Right ventricle myocardium superior (tissue), 1 donor: ENCODE measurements around the gene CATSPER2. TPM values are rescaled to one million over a fixed set of nuclear protein-coding genes. Genes with fewer than 3 reads are reported as not detected.
A peak's percentile ranks its signal among the peaks of the same experiment; 100 is the strongest.
"Not testable (repeated sequence)": the region's sequence is repeated elsewhere in the genome, so short reads cannot be mapped to it uniquely, and the experiment has no call there.

Source experiments
- ATAC-seq: fragments of 200-7000 bp; cut with Tn5 transposase; one replicate; pipeline ENCODE4 v1.9.1; 2020; ENCODE audit warnings: mild to moderate bottlenecking; ENCODE audit not compliant: poor library complexity
- DNase-seq: peaks from one replicate; pipeline ENCODE4 v3.0.0-alpha.2; 2020
- intact Hi-C: fragments of 100-400 bp; cut with DNase I; formaldehyde crosslinking; loops from one replicate; pipeline ENCODE4 v1.11.2; 2022
- long read RNA-seq: library from polyadenylated mRNA; unstranded; transcript quantifications from one replicate; pipeline ENCODE4 v2.0.0, GENCODE V29; 2021
- total RNA-seq: library from RNA; stranded (reverse); fragmentation: NEBNext Ultra II Directional; extraction: Animal tissue kit (Norgen Biotek cat#: 25700); gene quantifications from one replicate; pipeline ENCODE4 v1.2.1, GENCODE V29; 2021
- donor health status: DM: no; HTN: yes; CAD: no; lungs with severe emphysema.

The CATSPER2 gene
- total RNA-seq: 1.1 TPM
- long read RNA-seq: 0 reads

- no peak for DNase-seq
- intact Hi-C loops: no loop called here
- ATAC-seq: no peak
These were observed at the start of gene CATSPER2 for GRCh38 chr15:43648649-43649429. CATSPER2 (minus strand) TSS chr15:43648844; CDS start chr15:43648061, 783 bp downstream.

- peak; percentile 58 for ATAC-seq
- DNase-seq, intact Hi-C loops: not testable (repeated sequence)
These were observed 44.7 kb upstream of the CATSPER2 start, which contains the start of gene CKMT1A for GRCh38 chr15:43693148-43694022. CKMT1A (plus strand) TSS chr15:43693859; CDS start chr15:43694051, 192 bp downstream.

- ATAC-seq, intact Hi-C loops, DNase-seq: not testable (repeated sequence)
These were observed 44.0 kb upstream of the CATSPER2 start for GRCh38 chr15:43692679-43693078.

DNA sequence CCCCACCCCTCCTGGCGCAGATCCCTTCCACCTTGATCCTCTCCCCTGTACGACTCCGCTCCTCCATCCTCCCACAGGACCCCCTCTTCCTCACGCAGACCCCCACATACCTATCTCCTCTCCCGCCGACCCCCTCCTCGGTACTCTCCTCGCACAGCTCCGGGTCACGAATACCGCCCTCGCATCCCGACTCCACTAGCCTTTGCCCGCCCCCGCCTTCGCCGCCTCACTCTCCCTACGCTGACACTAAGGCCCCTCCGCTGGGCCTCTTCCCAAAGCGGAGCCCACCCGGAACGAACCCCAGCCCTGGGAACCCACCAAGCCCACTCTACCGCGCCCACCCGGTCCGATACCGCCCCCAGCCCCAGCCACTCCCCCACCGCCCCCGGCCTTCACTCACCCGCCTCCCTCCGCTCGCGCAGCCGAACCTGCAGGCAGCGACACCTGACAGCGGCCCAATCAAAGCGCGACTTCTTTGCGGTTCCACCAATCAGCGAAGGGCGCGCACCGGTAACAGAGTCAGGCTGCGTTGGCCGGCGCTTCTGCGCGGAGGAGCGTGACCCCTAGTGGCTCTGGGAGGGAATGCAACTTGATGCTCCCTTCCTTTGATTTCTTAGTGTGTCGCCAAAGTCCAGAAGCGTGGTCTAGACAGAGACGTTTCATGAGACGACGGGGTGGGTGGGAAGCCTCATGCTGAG is 41.1 kb upstream of the CATSPER2 start:
- peak; percentile 99 for ATAC-seq
- DNase-seq, intact Hi-C loops: not testable (repeated sequence)

GRCh38 chr15:43674175-43674574 is 25.5 kb upstream of the CATSPER2 start:
- intact Hi-C loops, ATAC-seq, DNase-seq: not testable (repeated sequence)

DNA sequence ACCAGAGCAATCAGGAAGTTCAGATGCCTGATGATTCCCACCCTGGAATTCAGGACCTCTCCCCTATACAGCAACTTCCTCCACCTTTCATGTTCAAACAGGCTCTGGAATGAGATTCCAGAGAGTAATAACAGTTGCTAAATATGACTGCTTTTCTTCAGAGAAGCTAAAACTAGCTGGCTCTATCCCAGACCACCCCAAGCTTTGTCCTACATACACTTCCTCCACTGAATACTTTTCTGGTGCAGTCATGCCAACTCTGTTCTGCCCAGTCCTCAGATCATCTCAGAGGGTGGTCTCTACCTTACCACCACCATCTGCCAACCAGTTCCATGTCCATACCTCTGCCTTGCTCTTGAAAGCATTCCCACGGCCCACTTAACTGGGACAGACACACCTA is 17.5 kb upstream of the CATSPER2 start:
- intact Hi-C loops, ATAC-seq, DNase-seq: not testable (repeated sequence)

DNA sequence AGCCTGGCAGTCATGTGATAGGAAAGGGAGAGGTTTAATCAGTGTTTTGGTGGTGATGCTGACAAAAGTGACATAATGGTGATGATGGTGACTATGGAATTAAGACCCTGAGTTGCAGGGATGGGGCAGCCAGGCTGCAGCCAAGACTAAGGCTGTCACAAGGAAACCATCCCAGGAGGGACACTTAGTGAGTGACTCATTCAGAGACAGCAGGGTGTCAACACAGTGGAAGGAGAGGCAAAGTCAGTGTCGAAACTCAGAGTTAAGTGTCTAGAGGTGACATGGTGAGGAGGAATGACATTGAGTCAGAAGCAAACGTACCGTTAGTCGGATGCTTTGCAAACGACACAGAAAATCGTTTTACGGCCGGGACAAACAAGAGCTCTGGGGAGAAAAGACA is 14.7 kb upstream of the CATSPER2 start:
- ATAC-seq, DNase-seq, intact Hi-C loops: not testable (repeated sequence)

GRCh38 chr15:43662293-43662692 is 13.6 kb upstream of the CATSPER2 start:
- intact Hi-C loops, DNase-seq, ATAC-seq: not testable (repeated sequence)

DNA sequence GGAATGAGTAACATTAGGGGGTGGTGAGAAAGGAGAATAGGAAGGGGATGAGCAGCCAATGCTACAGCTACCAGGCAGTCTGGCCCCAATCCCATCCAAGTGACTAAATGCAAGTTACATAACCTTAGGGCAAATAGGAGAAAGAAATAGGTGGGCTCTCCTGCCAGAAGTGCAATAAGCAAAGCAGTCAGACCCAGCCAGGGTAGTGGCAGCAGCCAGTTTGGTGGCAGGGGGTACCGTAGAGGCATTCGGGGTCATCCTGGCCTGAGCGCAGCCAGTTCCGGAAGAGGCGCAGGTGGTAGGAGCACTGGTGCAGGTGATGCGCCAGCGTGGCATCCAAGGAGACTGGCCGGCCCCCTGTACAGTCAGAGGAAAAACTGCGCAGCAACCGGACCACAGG is 11.1 kb upstream of the CATSPER2 start:
- ATAC-seq, intact Hi-C loops, DNase-seq: not testable (repeated sequence)

- ATAC-seq, intact Hi-C loops, DNase-seq: not testable (repeated sequence)
These were observed 834 bp upstream of the CATSPER2 start for GRCh38 chr15:43649430-43649926.

GRCh38 chr15:43638464-43639204 is 10.0 kb downstream of the CATSPER2 start:
- intact Hi-C loops, DNase-seq, ATAC-seq: not testable (repeated sequence)

GRCh38 chr15:43626937-43627336 is 21.7 kb downstream of the CATSPER2 start:
- intact Hi-C loops, ATAC-seq, DNase-seq: not testable (repeated sequence)

DNA sequence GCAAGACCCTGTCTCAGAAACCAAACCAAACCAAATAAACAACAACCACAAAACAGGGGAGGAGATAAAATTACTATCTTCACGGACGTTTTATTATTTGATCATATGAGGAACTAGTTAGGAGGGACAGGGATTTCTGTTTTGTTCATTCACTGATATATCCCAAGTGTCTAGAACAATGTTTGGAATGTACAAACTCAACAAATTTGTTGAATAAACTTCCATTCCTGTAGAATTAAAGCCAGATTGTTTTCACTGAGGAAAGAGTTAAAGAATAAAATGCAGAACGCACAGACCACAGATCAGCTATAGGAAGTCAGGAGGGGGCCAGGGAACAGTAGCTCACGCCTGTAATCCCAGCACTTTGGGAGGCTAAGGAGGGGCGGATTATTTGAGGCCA is 23.5 kb downstream of the CATSPER2 start:
- intact Hi-C loops: no loop called here
- DNase-seq: no peak
- ATAC-seq: no peak

- ATAC-seq, DNase-seq, intact Hi-C loops: not testable (repeated sequence)
These were observed 26.4 kb downstream of the CATSPER2 start for GRCh38 chr15:43622068-43622799.

- intact Hi-C loops, ATAC-seq, DNase-seq: not testable (repeated sequence)
These were observed 29.9 kb downstream of the CATSPER2 start, which contains the start of gene STRC for GRCh38 chr15:43618700-43619099. STRC (minus strand) TSS chr15:43618800; CDS start chr15:43618722, 78 bp downstream.

GRCh38 chr15:43617750-43618149 is 30.9 kb downstream of the CATSPER2 start:
- DNase-seq, ATAC-seq, intact Hi-C loops: not testable (repeated sequence)

DNA sequence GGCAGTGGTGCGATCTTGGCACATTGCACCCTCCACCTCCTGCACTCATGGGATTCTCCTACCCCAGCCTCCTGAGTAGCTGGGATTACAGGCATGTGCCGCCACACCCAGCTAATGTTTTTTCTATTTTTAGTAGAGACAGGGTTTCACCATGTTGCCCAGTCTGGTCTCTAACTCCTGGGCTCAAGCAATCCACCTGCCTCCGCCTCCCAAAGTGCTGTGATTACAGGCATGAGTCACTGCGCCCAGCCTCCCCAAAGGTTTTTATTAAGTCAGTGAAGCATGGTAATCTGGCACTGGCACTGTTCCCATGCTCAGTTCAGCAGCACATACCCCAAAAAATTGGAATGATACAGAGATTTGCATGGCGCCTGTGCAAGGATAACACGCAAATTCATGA is 46.4 kb downstream of the CATSPER2 start:
- ATAC-seq, DNase-seq, intact Hi-C loops: not testable (repeated sequence)
